ENCODE results near the gene WASF2.
"Not testable (repeated sequence)": the region's sequence is repeated elsewhere in the genome, so short reads cannot be mapped to it uniquely, and the experiment has no call there.

The WASF2 gene

DNA sequence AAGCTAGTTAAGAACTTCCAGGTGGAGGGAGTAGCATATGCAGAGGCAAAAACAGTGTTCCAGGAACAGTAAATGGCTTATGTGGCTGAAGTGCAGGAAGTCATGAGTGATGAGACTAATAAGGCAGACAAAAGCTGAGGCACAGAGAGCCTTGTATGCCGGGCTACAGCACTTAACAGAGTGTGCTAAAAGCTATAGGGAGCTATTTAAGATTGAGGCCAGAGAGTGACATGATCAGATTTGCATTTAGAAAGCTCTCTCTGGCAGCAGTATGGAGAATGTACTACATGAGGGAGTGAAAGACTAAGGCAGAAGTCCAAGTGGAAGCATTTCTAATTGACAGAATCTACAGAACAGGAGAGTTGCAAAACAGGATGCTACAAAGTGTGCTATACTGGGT lies 38.6 kb downstream of the WASF2 start:
- DNase-seq (ENCODE audit: low read depth), result no peak

DNA sequence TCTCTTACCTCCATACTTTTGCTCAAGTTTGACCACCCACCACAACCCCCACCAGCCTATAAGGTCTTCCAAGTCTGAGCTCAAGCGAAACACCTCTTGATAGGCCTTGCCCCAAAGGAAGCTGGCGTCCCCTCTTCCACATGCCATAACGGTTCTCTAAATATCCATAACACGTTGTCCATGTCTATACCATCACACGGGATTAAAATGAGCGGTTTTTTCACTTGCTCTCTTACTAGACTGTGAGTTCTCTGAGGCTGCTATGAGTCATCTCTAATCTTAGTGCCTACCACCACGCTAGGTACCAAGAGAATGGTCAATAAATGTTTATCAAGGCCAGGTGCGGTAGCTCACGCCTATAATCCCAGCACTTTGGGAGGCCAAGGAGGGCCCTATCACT lies 41.0 kb downstream of the WASF2 start:
- no peak for DNase-seq (ENCODE audit: low read depth)

DNA sequence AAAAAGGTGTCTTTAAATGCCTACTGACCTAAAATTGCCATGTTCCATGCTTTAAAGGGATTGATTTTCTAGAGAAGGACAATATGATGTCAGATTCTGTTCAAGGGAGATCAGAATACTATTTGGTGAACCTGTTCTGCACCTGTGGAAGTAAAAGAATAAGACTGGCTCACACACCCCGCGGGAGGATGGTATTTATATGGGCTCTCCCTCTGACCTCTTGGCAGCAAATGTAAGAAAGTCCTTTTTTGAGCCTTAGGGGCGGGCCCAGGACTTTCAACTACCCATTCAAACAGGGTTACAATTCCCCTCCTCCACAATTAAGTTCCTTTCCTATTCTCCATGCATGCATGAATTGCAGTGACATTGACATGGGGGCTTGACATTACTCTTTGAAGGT lies 42.1 kb downstream of the WASF2 start:
- no peak for DNase-seq (ENCODE audit: low read depth)

DNA sequence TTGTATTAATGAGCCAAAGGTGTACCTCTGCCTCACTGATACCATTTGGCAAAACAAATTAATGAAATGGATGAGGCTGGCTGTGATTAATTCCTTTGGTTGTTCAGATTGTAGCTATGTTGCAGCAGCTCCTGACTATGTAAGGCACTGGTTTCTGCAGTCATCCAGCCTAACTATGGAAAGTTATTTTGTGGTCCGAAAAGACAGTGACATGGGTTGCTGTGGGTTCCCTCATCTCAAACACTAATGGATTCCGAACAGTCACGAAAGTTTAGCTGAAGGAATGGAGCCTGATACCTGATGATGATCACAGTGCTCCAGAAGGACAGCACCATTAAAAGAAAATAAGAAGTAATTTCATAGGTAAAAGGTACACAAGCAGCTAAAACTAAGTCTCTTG lies 42.6 kb downstream of the WASF2 start:
- DNase-seq (ENCODE audit: low read depth), result no peak

DNA sequence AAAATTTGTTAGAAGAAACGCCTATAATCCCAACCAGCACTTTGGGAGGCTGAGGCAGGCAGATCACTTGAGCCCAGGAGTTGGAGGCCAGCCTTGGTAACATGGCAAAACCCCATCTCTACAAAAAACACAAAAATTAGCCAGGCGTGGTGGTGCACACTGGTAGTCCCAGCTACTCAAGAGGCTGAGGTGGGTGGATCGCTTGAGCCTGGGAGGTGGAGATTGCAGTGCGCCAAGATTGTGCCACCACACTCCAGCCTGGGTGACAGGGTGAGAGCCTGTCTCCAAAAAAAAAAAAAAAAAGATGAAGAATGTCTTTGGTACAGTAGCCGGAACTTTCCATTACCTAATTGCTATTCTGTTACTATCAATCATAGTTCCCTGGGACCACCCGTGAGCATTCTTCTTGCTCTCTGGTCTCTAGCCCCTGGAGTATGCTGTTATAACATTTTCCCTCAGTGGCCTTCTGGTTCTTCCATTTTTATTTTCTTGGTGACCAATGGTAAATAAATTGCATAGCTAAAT lies 43.4 kb downstream of the WASF2 start:
- no peak for DNase-seq (ENCODE audit: low read depth)

DNA sequence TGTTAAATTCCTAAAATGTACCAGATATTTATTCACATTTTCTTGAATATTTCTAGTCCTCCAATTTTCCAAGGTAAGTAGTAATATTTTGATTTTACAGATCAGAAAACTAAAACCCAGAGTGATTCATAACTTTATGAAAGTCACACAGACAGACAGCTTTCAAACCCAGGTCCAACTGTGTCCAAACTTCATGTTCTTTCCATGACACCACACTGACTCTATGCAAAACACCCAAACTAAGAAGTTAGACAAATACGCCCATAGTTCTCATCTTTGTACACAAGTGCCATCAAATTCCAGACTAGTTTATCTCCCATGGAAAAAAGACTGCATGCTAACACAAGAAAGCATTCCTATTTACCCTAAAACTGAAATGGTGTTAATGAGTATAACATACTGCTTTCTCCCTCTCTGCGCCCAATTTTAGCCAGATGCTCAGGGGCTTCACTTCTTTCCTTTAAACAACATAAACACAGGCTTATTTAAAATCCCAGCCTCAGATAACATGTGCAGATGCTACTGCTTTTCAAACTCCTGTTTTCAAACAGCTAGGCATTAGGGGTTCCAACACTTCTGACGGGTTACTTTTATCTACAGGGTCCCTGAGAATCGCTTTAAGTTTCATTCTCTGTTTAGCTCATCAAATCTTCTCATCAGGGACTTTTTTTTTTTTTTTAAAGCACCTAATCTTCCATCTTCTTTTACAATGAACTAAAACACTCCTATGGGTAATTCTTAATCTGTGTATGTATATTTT lies 44.6 kb downstream of the WASF2 start:
- no peak for DNase-seq (ENCODE audit: low read depth)

DNA sequence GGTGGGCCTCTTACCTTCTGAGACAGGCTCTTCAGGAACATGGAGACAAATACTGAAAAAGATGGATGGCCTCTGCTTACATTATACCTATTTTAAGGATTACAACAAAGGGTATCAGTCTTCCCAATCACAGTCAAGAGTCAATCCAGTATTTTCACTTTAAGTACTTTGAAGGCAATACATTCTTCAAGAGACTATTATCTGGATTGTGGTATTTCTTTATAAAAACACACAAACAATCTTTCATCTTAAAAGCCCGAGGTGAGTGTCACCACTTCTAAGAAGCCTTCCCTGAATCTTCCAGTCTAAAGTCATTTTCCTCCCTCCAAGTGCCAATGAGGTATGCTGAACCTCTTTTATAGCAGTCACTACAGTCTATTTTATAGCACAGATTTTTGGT lies 45.3 kb downstream of the WASF2 start:
- DNase-seq (ENCODE audit: low read depth), result peak; percentile 13

DNA sequence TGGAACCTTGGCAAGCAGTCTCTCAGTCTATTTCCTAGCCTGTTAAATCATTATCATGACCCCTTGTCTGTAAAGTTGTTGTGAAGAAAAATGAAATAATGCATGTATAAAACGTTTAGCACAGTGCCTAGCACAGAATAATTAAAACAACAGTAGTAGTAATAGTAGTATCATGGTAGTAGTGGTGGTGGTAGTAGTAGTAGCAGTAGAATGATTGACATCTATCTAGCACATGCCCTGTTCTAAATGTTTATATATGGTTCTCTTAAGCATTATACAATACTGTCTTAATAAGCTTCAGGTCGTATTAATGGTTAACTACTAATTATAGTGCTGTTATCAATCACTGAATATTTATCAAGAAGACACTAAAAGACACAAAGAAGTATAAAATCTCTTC lies 50.8 kb downstream of the WASF2 start:
- no peak for DNase-seq (ENCODE audit: low read depth)

DNA sequence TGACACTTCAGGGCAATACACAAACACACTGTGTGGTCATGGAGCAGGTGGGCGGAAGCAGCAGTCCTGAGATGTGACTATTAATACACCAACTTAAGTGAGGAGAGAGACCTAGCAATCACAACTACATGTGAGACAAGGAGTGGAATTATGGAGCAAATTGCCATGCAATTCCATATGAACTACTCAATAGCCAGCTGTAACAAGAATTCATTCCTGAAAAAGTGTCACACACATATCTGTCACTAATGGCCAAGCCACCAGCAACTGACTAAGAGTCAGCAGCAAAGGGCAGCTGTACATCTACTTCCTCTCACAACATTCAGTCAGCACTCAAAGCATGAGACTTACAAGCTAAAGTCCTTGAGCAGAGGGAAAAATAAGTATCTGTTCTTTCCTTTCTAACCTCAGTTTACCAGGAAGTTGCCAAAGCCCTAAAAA lies 51.3 kb downstream of the WASF2 start:
- DNase-seq (ENCODE audit: low read depth), result peak; percentile 35

DNA sequence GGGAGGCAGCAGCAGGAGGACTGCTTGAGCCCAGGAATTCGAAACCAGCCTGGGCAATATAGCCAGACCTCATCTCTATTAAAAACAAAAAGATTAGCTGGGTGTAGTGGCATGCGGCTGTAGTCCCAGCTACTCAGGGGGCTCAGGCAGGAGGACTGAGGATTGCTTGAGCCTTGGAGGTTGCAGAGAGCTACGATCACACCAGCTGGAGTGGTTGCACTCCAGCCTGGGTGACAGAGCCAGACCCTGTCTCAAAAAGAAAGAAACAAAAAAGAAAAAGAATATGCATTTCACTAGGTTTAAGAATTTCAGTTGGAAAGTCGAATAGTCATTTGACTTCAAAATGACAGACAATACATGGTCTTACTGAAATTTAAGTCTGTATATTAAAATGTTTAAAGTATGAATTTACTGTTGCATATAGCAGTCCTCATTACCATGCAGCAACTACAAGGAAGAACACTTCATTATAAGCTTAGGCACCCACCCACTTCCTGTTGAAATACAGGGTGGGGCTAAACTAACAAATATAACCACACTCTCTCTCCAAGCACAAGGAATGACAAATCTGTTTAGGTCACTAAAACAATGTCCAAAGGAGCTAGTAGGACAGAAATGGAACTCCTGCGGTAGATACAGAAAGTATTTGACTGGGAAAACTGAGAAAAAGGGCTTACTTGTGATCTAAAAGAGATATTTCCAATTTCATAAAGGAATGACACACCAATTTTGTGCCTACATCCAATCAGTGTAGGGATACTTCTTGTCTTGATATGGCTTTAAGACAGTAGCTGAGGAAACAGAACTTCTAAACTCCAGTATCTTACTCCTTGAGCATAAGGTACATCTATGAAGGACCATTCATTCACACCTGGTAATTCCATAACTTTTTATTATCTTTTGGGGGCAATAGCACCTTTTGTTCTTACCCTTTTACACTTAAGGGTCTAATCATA lies 53.5 kb downstream of the WASF2 start:
- peak; percentile 81 for DNase-seq (ENCODE audit: low read depth)

DNA sequence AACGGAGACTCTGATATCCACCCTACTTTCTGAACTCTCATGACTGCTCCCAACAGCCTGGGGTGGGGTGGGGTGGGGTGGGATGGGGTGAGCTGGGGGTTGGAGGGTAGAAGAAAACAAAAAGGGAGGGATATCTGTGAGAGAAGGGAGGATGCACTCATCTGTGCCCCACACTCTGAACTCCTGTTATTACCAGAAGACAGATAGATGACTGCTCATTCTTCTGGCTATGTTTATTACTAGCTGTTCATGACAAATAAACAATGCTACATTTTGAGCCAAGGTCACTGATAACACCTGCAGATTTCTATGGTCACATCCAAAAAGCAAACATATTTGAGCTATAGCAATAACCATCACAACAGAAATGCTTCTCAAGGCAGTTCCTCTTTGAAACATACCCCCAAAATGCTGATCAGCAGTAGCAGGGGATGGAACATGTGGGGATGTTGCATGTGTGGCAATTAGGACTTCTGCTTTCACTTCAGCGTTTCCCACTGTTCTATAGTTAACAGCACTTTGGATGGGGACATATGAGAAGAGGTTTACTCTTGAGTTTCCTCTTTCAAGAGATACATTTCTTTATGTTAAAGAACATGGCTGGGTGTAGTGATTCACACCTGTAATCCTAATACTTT lies 54.3 kb downstream of the WASF2 start:
- DNase-seq (ENCODE audit: low read depth), result no peak

DNA sequence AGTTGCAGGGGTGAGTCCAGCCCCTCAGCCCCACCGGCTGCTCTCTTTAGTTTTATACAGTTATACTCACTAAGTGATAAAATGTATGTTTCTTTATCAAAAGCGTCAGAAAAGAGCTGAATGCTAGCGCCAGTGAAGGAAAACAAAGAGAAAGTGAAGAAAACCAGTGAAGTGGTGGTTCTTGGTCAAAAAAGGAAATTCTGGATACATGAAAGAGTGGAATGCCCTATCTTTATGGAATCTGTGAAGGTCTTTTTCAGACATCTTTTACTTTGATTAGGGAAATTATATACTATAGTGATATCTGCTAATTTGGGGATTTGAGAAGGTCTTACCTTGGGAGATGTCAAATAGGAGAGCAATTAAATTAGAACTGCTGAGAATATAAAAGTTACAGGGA lies 56.3 kb downstream of the WASF2 start:
- DNase-seq (ENCODE audit: low read depth), result no peak

DNA sequence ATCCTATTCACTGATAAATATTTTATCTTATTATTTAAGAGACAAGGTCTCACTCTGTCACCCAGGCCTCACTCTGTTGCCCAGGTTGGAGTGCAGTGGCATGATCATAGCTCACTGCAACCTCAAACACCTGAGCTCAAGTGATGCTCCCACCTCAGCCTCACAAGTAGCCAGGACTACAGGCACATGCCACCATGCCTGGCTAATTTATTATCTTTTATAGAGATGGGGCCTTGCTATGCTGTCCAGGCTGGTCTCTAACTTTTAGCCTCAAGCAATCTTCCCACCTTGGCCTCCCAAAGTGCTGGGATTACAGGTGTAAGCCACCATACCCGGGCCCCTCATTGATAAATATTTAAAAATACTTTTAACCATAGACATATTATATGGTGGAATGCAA lies 57.2 kb downstream of the WASF2 start:
- DNase-seq (ENCODE audit: low read depth), result not testable (repeated sequence)

DNA sequence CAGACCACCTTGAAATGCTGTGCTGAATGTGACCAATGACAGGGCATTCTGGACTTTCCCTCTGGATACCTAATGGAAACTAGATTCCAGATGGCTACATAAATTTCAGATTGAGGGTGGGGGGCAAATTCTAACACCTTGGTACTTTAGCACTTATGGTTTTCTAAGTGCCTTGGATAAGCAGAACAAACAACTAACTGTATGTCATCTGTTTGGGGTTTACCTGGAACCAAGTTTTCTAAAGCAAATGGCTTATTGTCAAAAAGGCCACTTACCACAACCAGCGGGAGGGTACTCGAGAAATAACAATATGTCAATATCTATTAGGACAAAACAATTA lies 58.4 kb downstream of the WASF2 start:
- DNase-seq (ENCODE audit: low read depth), result no peak

DNA sequence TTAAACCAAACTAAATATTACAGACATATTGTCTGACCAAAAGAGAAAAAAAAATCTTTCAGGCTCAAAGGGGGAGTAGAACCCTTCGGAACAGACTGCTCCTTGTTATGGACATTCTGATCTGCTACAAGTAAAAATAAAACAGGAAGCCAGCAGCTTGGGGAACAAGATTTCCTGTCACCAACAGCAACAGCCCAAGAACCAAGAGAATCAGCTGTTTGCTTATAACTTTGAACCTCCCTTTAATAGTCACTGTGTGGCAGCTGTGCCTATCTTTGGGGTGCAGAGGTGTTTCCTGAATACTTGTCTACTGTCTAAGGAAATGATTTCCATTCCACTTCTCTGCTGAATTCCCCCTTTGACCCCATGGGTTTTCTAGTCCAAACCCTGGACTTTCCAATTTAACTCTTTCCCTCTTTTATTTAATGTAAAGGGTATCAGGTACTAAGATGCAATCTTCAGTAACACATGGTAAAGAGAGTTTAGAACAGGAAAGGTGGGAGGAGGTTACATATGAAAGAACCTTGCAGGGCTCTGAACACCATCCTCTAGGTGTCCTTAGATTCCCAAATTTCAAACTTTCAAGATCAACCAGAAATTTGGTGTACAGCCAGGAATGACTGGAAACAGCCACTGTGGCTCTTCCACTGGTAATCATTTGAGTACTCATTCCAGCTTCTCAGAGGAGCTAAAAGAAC lies 58.9 kb downstream of the WASF2 start:
- DNase-seq (ENCODE audit: low read depth), result peak; percentile 31

DNA sequence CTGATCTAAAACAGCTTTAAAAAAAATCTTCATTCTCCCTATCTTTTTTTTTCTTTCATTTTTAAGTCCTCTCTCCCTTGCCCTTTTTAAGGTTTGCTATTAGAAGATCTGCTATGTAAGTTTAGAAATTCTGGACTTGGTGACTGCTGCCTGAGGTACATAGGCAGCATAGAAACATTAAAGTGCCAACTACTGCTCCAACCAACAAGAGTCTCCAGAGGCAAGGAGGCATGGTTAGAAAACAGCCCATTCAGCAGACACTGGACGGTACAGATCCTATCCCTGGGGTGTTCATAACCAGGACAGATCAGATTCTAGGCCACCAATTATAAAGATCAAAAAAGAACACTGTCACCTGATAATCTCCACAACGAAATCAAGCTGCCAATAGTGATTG lies 60.9 kb downstream of the WASF2 start:
- DNase-seq (ENCODE audit: low read depth), result no peak

DNA sequence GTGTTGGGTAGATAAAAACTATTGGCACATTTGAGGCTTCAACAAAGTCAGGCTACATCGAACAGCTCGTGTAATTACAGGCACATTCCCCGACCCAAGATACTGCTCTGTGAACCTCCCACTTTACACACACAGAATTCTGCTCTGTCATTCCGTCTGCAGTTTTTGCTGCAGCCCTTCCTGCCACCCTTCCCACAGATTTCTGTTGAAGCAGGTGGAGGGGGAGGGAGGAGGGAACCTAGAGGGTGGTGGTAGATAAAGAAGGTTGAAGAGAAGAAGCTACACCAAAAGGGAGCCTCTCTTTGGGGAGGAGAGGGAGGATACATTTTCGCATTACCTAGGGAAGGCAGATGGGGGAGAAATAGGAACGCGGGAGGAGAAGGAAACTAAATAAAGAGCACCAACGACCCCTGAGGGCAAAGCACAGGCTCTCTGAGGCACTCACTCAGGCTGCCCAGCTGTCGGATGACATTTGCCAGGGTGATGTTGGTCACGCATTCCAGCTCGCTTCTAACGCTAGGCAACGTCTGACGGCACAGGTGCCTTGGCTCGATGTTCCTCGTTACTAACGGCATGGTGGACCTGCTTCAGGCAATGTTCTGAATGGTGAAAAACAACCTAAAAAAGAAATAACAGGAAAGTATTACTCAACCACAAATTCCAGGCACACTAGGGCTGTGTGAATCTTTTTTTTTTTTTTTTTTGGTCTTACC lies 61.5 kb downstream of the WASF2 start:
- peak; percentile 48 for DNase-seq (ENCODE audit: low read depth)

DNA sequence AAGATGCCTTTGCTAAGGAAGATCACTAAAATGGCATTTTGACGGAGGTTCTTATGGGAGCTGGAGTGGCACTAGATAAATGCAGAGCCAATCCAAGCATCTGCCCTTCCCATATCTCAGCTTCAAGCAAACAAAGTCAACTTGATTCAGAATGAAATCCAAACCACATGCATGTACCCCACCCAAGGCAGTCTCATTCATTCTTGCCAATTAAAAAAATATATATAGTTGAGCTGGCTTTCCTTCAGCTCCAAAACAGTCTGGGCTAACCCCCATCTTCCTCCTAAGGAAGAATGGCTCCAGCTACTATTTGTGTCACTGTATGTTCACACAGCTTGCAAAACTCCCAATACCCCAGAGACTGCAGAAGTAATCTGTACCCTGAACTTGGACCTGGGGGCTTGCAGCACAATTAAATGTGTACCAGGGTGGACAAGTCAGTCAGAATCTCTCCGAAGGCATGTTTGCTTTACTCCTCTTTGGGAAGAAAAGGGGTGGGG lies 62.1 kb downstream of the WASF2 start:
- DNase-seq (ENCODE audit: low read depth), result peak; percentile 12

DNA sequence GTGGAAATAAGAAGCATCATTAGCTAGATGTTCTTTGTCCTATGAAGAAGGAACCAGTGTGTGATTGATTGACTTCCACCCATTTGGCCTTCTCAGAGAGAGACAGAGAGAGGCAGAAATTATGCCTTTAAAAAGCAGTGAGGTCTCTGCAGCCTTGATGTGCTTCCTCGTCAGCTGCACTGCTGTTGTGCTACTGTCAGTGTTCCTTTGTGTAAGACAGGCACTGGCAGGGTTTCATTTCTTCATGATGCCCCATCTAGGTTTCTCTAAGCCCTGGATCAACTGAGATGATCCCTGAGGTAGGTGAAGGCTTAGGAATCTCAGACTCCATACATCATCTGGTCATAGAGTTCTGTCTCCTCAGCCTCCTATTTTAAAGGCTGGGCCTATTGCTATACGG lies 62.6 kb downstream of the WASF2 start:
- DNase-seq (ENCODE audit: low read depth), result no peak

DNA sequence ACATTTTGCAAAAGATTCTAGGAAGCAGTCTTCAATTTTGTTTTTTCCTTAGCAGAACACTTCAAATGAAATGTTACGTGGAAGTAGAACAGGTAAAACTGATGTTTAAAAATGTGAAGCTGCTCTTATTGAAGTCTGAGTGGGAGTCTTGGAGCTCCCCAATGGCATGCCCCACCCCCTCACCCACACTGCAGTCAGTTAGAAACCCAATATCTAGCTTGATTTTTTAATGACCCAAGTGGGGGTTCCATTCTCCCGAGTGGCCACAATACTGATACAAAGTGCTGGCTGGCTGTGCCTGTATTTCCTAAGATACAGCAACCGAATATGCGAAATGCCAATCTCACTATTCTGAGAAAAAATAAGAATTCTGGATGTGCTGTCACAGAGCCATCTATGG lies 66.3 kb downstream of the WASF2 start:
- DNase-seq (ENCODE audit: low read depth), result no peak
